H1 (cell line): Measurements from ENCODE around the gene NT5DC3. TPM values are rescaled to one million over a fixed set of nuclear protein-coding genes. Genes with fewer than 3 reads are reported as not detected.

ENCODE experiments used
- CTCF ChIA-PET: fragments of 300-600 bp; sonication (Branson Sonifier 250); formaldehyde crosslinking; loops from one replicate; lab custom pipeline; 2021; ENCODE audit not compliant: partially characterized antibody; lab: Charles Lee
- POLR2A ChIA-PET: fragments of 300-600 bp; sonication (Branson Sonifier 250); formaldehyde crosslinking; loops from one replicate; lab custom pipeline; 2021; ENCODE audit warnings: inconsistent platforms; ENCODE audit not compliant: partially characterized antibody; lab: Charles Lee
- DNase-seq, 2 experiments: peaks; one replicate each; pipeline versions ENCODE4 v3.0.0 to v3.0.0-alpha.2; 2010 to 2022; ENCODE audit warnings: low spot score in 2 of 2, low read depth in 1 of 2, mixed read lengths in 1 of 2
- FAIRE-seq: peaks from 2 replicates; lab custom pipeline; 2011; peaks lifted over from hg19 to GRCh38; lab: Jason Lieb, UNC
- H2AFZ ChIP-seq: 2 replicates; pipeline ENCODE4 v1.8.1; 2012; ENCODE audit warnings: low read length, inconsistent platforms
- H2AK5ac ChIP-seq: 2 replicates; pipeline ENCODE4 v1.6.1; 2013; ENCODE audit warnings: low read depth, low read length
- H2BK120ac ChIP-seq: replicated peaks from 2 replicates; pipeline ENCODE3; 2013; ENCODE audit warnings: low read depth, low read length, inconsistent platforms
- H2BK12ac ChIP-seq: 2 replicates; pipeline ENCODE4 v1.6.1; 2013; ENCODE audit warnings: low read depth, low read length
- H2BK15ac ChIP-seq: 2 replicates; pipeline ENCODE4 v1.6.1; 2013; ENCODE audit warnings: low read length
- H2BK20ac ChIP-seq: 2 replicates; pipeline ENCODE4 v1.6.1; 2013; ENCODE audit warnings: low read length
- H2BK5ac ChIP-seq: 2 replicates; pipeline ENCODE4 v1.6.1; 2013; ENCODE audit warnings: low read depth, low read length
- H3K14ac ChIP-seq: 2 replicates; pipeline ENCODE4 v1.6.1; 2013; ENCODE audit warnings: inconsistent platforms; ENCODE audit not compliant: insufficient read length
- H3K18ac ChIP-seq: 2 replicates; pipeline ENCODE4 v1.6.1; 2013; ENCODE audit warnings: low read length; ENCODE audit errors: extremely low read depth
- H3K23ac ChIP-seq: 2 replicates; pipeline ENCODE4 v1.6.1; 2013; ENCODE audit warnings: inconsistent platforms; ENCODE audit not compliant: insufficient read length
- H3K23me2 ChIP-seq: 2 replicates; pipeline ENCODE4 v1.6.1; 2013; ENCODE audit warnings: low read depth, low read length
- H3K27ac ChIP-seq: 2 replicates; pipeline ENCODE4 v1.6.1; 2011; ENCODE audit warnings: low read depth, low read length, inconsistent platforms
- H3K27me3 ChIP-seq, 4 experiments: replicated peaks in 1 of 4; 1 replicate in 1 of 4; 2 replicates in 3 of 4; pipeline versions ENCODE4 v1.6.1 to v1.8.1; 2011 to 2013; ENCODE audit warnings: low read length in 3 of 4, mild to moderate bottlenecking in 3 of 4, inconsistent platforms in 2 of 4, mixed read lengths in 2 of 4, moderate library complexity in 1 of 4; ENCODE audit not compliant: control insufficient read depth in 3 of 4, insufficient read depth in 3 of 4; ENCODE audit errors: extremely low read depth in 1 of 4
- H3K36me3 ChIP-seq, 4 experiments: 2 replicates each; pipeline versions ENCODE4 v1.6.1 to v1.8.1; 2011 to 2013; ENCODE audit warnings: mild to moderate bottlenecking in 4 of 4, low read length in 3 of 4, moderate library complexity in 2 of 4, control low read depth in 1 of 4, inconsistent platforms in 1 of 4; ENCODE audit not compliant: insufficient read depth in 4 of 4, control insufficient read depth in 2 of 4
- H3K4ac ChIP-seq: replicated peaks from 2 replicates; pipeline ENCODE3; 2013; ENCODE audit warnings: low read length, low read depth, mixed read lengths, inconsistent platforms; ENCODE audit not compliant: insufficient read length
- H3K4me1 ChIP-seq, 4 experiments: replicated peaks in 1 of 4; 1 replicate in 1 of 4; 2 replicates in 3 of 4; pipeline versions ENCODE4 v1.6.1 to v1.8.1; 2011 to 2013; ENCODE audit warnings: low read length in 3 of 4, inconsistent platforms in 2 of 4, mixed read lengths in 1 of 4; ENCODE audit not compliant: insufficient read depth in 4 of 4, control insufficient read depth in 3 of 4
- H3K4me2 ChIP-seq, 2 experiments: 2 replicates each; pipeline versions ENCODE4 v1.6.1 to v1.8.1; 2011 to 2013; ENCODE audit warnings: low read depth in 2 of 2, low read length in 2 of 2, control low read depth in 1 of 2, inconsistent platforms in 1 of 2, mild to moderate bottlenecking in 1 of 2; ENCODE audit not compliant: insufficient read depth in 1 of 2
- H3K4me3 ChIP-seq, 4 experiments: fragments of 200-600, 300-600 bp in 1 of 4; sonication (generic), shearing (Covaris generic), sonication (Bioruptor Twin) in 1 of 4; 2 replicates each; pipeline versions ENCODE4 v1.5.1 to v1.8.1; 2011 to 2016; ENCODE audit warnings: low read length in 4 of 4, low read depth in 3 of 4, control low read depth in 2 of 4, inconsistent platforms in 2 of 4, mild to moderate bottlenecking in 2 of 4, mixed read lengths in 1 of 4, moderate library complexity in 1 of 4; ENCODE audit not compliant: insufficient read depth in 2 of 4; ENCODE audit errors: extremely low read depth in 1 of 4
- H3K56ac ChIP-seq: replicated peaks from 2 replicates; pipeline ENCODE3; 2013; ENCODE audit warnings: low read depth, mild to moderate bottlenecking, mixed read lengths, low read length, inconsistent platforms; ENCODE audit not compliant: insufficient read length
- H3K79me1 ChIP-seq: 2 replicates; pipeline ENCODE4 v1.6.1; 2013; ENCODE audit warnings: low read depth, low read length, control low read depth
- H3K79me2 ChIP-seq, 2 experiments: 2 replicates each; pipeline versions ENCODE4 v1.6.1 to v1.8.1; 2012 to 2013; ENCODE audit warnings: low read length in 2 of 2, mild to moderate bottlenecking in 2 of 2, inconsistent platforms in 1 of 2; ENCODE audit not compliant: insufficient read depth in 2 of 2, control insufficient read depth in 1 of 2
- H3K9ac ChIP-seq, 4 experiments: replicated peaks in 1 of 4; 1 replicate in 1 of 4; 2 replicates in 3 of 4; pipeline versions ENCODE4 v1.6.1 to v1.8.1; 2011 to 2013; ENCODE audit warnings: low read depth in 3 of 4, low read length in 3 of 4, control low read depth in 2 of 4, mild to moderate bottlenecking in 2 of 4, moderate library complexity in 2 of 4, inconsistent platforms in 1 of 4; ENCODE audit errors: extremely low read depth in 1 of 4
- H3K9me3 ChIP-seq, 2 experiments: 2 replicates each; pipeline versions ENCODE4 v1.6.1 to v1.8.1; 2012 to 2013; ENCODE audit warnings: mild to moderate bottlenecking in 2 of 2, moderate library complexity in 2 of 2, control low read depth in 1 of 2, inconsistent platforms in 1 of 2, low read depth in 1 of 2, low read length in 1 of 2, mixed read lengths in 1 of 2; ENCODE audit not compliant: insufficient read depth in 2 of 2
- H4K20me1 ChIP-seq, 2 experiments: replicated peaks in 1 of 2; 2 replicates each; pipeline versions ENCODE3 to v1.8.1; 2011 to 2013; ENCODE audit warnings: inconsistent platforms in 2 of 2, low read length in 2 of 2, mild to moderate bottlenecking in 1 of 2; ENCODE audit not compliant: insufficient read depth in 2 of 2, control insufficient read depth in 1 of 2
- H4K5ac ChIP-seq: 2 replicates; pipeline ENCODE4 v1.6.1; 2013; ENCODE audit warnings: low read length, low read depth, mixed read lengths, inconsistent platforms; ENCODE audit not compliant: insufficient read length
- H4K8ac ChIP-seq: 2 replicates; pipeline ENCODE4 v1.8.0; 2013; ENCODE audit warnings: mild to moderate bottlenecking, moderate library complexity, low read length, inconsistent platforms; ENCODE audit not compliant: insufficient read depth; ENCODE audit errors: extremely low read depth
- H4K91ac ChIP-seq: replicated peaks from 2 replicates; pipeline ENCODE3; 2013; ENCODE audit warnings: low read length, mixed read lengths, inconsistent platforms; ENCODE audit not compliant: insufficient read length
- CBX5 ChIP-seq: fragments of 300-800, 300-1000 bp; sonication (generic); IDR thresholded peaks from 2 replicates; pipeline ENCODE4 v1.7.1; 2016; ENCODE audit warnings: antibody characterized with exemption, low read length, low read depth
- PHF8 ChIP-seq: fragments of 200-600 bp; sonication (generic); conservative IDR thresholded peaks from 2 replicates; pipeline ENCODE4 v1.7.1; 2012; ENCODE audit warnings: low read depth, mild to moderate bottlenecking, inconsistent platforms, low read length, moderate library complexity
- WGBS, 2 experiments: shearing (Covaris generic) in 1 of 2; methylation state at CpG; one replicate each; pipeline versions ENCODE4 v1.1.6 to v1.1.7; 2013 to 2015; ENCODE audit warnings: low lambda C conversion rate in 2 of 2, mixed read lengths in 2 of 2, inconsistent platforms in 1 of 2, low coverage in 1 of 2, missing lambda C conversion rate in 1 of 2; ENCODE audit not compliant: insufficient replicate concordance in 2 of 2, insufficient coverage in 1 of 2, insufficient read length in 1 of 2; ENCODE audit errors: extremely low coverage in 1 of 2, missing lambda C conversion rate in 1 of 2; 5-methylcytosine and 5-hydroxymethylcytosine counted together
- polyA plus RNA-seq, 7 experiments: library from polyadenylated mRNA; depleted of rRNA in 3 of 7; stranded (reverse) in 5 of 7; unstranded in 2 of 7; fragments of >200 nt in 5 of 7; fragments of 200-250 nt in 2 of 7; gene quantifications; 1 replicate in 5 of 7; 2 replicates in 1 of 7; 4 replicates in 1 of 7; pipeline versions ENCODE4 v1.2.1 to v1.2.3, GENCODE V29; 2011 to 2013; ENCODE audit warnings: missing spikeins in 2 of 7, mixed read lengths in 2 of 7
- total RNA-seq: library from RNA; stranded (reverse); fragmentation: NEBNext Ultra II Directional; extraction: Animal tissue kit (Norgen Biotek cat#: 25700); gene quantifications from 2 replicates; pipeline ENCODE4 v1.2.1, GENCODE V29; 2021
- TF ChIP-seq, protein P1 (sequence below): IDR thresholded peaks from 2 replicates; pipeline ENCODE4 v1.6.1; 2011; ENCODE audit warnings: low read length, improper control_type of control experiment

NT5DC3 gene
- total and polyA plus RNA-seq, 2 of the 8 experiments (the other 6 are each of a cell fraction or from before 2014, with no cell fraction given) = 5.4 to 14.8 TPM

DNA sequence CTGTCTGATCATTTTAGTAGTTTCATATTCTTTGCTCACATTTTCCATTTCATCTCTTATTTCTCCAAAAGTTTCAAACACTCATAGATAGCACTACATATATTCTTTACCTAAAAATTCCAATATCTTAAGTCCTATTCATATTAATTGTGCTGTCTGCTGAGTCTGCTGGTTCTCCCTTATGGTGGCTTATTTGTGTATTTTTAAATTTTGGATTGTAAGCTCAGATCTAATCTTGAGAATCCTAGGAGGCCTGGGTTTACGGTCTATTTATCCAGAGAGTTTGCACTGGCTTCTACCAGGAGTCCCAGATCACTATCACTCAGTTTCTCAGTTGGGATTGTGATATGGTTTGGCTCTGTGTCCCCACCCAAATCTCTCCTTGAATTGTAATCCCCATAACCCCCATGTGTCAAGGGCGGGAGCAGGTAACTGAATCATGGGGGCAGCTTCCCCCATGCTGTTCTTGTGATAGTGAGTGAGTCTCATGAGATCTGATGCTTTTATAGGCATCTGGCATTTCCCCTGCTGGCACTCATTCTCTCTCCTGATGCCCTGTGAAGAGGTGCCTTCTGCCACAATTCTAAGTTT is 10.2 kb downstream of the NT5DC3 start:
- H3K18ac ChIP-seq = no peak overlapping the region
- no peak overlapping the region for H3K9ac ChIP-seq
- no peak overlapping the region for H3K27ac ChIP-seq
- CTCF ChIA-PET = interaction anchor here (0.5 kb wide), 1 partner anchor 1632 kb away, joined by 3 read pairs; no protein-coding TSS in a partner anchor
- no peak overlapping the region for H3K23ac ChIP-seq
- H3K56ac ChIP-seq = no peak overlapping the region
- H3K79me1 ChIP-seq = peaks cover 5% of the 10 kb centered on the region; the same call in 1 of the 2 replicates
- peaks cover 0 to 3% (median 0%) of the 10 kb centered on the region in 4 experiments; a peak in 1 of 7 replicates for H3K4me1 ChIP-seq
- no peaks in the 10 kb centered on the region for H3K36me3 ChIP-seq
- 88% methylated on average over 2 of the region's 2 CpGs; no CpG with 5 or more reads in 1 of the 2 experiments for WGBS, 2 experiments
- no peak overlapping the region for H2BK120ac ChIP-seq
- POLR2A ChIA-PET = no interaction called here
- H3K4ac ChIP-seq = no peak overlapping the region
- no peak for FAIRE-seq
- no peak overlapping the region for H2AK5ac ChIP-seq
- H3K23me2 ChIP-seq = no peaks in the 10 kb centered on the region
- peaks cover 0 to 65% of the 10 kb centered on the region in 2 experiments; a peak in 2 of 4 replicates for H3K79me2 ChIP-seq
- H3K9me3 ChIP-seq = no peaks in the 10 kb centered on the region
- no peak overlapping the region for H3K4me2 ChIP-seq
- H2AFZ ChIP-seq = no peak overlapping the region
- no peak for DNase-seq
- no peaks in the 10 kb centered on the region for H3K27me3 ChIP-seq
- H2BK12ac ChIP-seq = no peak overlapping the region
- H4K5ac ChIP-seq = no peak overlapping the region
- no peak overlapping the region for H2BK15ac ChIP-seq
- no peak overlapping the region for H3K4me3 ChIP-seq
- H2BK5ac ChIP-seq = no peak overlapping the region
- no peak overlapping the region for H4K91ac ChIP-seq
- H4K8ac ChIP-seq = no peak overlapping the region
- no peak overlapping the region for H3K14ac ChIP-seq
- no peak overlapping the region for H2BK20ac ChIP-seq
- H4K20me1 ChIP-seq = peaks cover 0 to 3% of the 10 kb centered on the region in 2 experiments
- TF ChIP-seq CBX5 (no peak), PHF8 (no peak)
- TF ChIP-seq, protein P1, sequence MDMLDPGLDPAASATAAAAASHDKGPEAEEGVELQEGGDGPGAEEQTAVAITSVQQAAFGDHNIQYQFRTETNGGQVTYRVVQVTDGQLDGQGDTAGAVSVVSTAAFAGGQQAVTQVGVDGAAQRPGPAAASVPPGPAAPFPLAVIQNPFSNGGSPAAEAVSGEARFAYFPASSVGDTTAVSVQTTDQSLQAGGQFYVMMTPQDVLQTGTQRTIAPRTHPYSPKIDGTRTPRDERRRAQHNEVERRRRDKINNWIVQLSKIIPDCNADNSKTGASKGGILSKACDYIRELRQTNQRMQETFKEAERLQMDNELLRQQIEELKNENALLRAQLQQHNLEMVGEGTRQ = no peak
